TTC549 (cell line): ENCODE data around the gene PPDPF.
"Not testable (repeated sequence)": the region's sequence is repeated elsewhere in the genome, so short reads cannot be mapped to it uniquely, and the experiment has no call there.

ENCODE experiments used
- FAIRE-seq: peaks from 2 replicates; lab custom pipeline; 2012; peaks lifted over from hg19 to GRCh38; lab: Jason Lieb, UNC

The PPDPF gene

GRCh38 chr20:63520504-63520933 is at the start of gene PPDPF:
TSS of gene PPDPF (plus strand) at chr20:63520765. CDS start at chr20:63521309, 544 bp downstream.
- no peak for FAIRE-seq

- FAIRE-seq: no peak
Measured at GRCh38 chr20:63471002-63471716, 49.4 kb upstream of the PPDPF start.

GRCh38 chr20:63471717-63471980 is 48.9 kb upstream of the PPDPF start:
- no peak for FAIRE-seq

- no peak for FAIRE-seq
Measured at GRCh38 chr20:63471981-63472831, 48.4 kb upstream of the PPDPF start, which contains the start of gene KCNQ2. TSS of gene KCNQ2 (minus strand) at chr20:63472655. CDS start at chr20:63472463, 192 bp downstream.

GRCh38 chr20:63472862-63473390 is 47.6 kb upstream of the PPDPF start:
- no peak for FAIRE-seq

- no peak for FAIRE-seq
Measured at GRCh38 chr20:63473555-63474449, 46.8 kb upstream of the PPDPF start.

GRCh38 chr20:63475209-63475608 is 45.4 kb upstream of the PPDPF start:
- no peak for FAIRE-seq

- no peak for FAIRE-seq
Measured at GRCh38 chr20:63477061-63477616, 43.4 kb upstream of the PPDPF start.

GRCh38 chr20:63477944-63478343 is 42.6 kb upstream of the PPDPF start:
- no peak for FAIRE-seq

- no peak for FAIRE-seq
Measured at GRCh38 chr20:63478346-63479302, 41.9 kb upstream of the PPDPF start.

- FAIRE-seq: not testable (repeated sequence)
Measured at GRCh38 chr20:63479695-63480419, 40.7 kb upstream of the PPDPF start.

GRCh38 chr20:63481503-63481902 is 39.1 kb upstream of the PPDPF start:
- no peak for FAIRE-seq

- no peak for FAIRE-seq
Measured at GRCh38 chr20:63482021-63482587, 38.5 kb upstream of the PPDPF start.

GRCh38 chr20:63483834-63484233 is 36.7 kb upstream of the PPDPF start:
- no peak for FAIRE-seq

- FAIRE-seq: no peak
Measured at GRCh38 chr20:63484236-63484635, 36.3 kb upstream of the PPDPF start.

GRCh38 chr20:63484651-63485403 is 35.7 kb upstream of the PPDPF start:
- no peak for FAIRE-seq

GRCh38 chr20:63486300-63486855 is 34.2 kb upstream of the PPDPF start:
- FAIRE-seq: no peak

- no peak for FAIRE-seq
Measured at GRCh38 chr20:63487116-63487764, 33.3 kb upstream of the PPDPF start.
